GM18508 (cell line): Measurements from ENCODE around the gene MACROD2.

ENCODE experiments used
- ATAC-seq: cut with Tn5 transposase; IDR thresholded peaks from one replicate; pipeline ENCODE4 v1.9.1; 2021; ENCODE audit warnings: moderate number of reproducible peaks; ENCODE audit not compliant: insufficient read depth, unreplicated experiment

Gene MACROD2

GRCh38 chr20:16095226-16095625 is 2099.9 kb downstream of the MACROD2 start:
- no peak for ATAC-seq

GRCh38 chr20:16096756-16097326 is 2101.5 kb downstream of the MACROD2 start:
- ATAC-seq, result no peak

GRCh38 chr20:16097788-16098187 is 2102.5 kb downstream of the MACROD2 start:
- ATAC-seq, result no peak

- no peak for ATAC-seq
Observed at GRCh38 chr20:16098890-16099639, 2103.7 kb downstream of the MACROD2 start.

- ATAC-seq, result no peak
Observed at GRCh38 chr20:16100111-16100510, 2104.8 kb downstream of the MACROD2 start.

- ATAC-seq, result no peak
Observed at GRCh38 chr20:16100767-16101166, 2105.5 kb downstream of the MACROD2 start.
